HepG2 (cell line): ENCODE measurements around the gene KRTAP1-4. TPM values are rescaled to one million over a fixed set of nuclear protein-coding genes. Genes with fewer than 3 reads are reported as not detected.
A peak's percentile ranks its signal among the peaks of the same experiment; 100 is the strongest.

ENCODE experiments used
- ASH2L ChIP-seq: fragments of 300-600, 200-600 bp; sonication (generic); IDR thresholded peaks from 2 replicates; pipeline ENCODE4 v1.7.0; 2017; ENCODE audit warnings: low read depth, mild to moderate bottlenecking, moderate library complexity, mixed read lengths, low read length; ENCODE audit not compliant: insufficient read length
- ATF3 ChIP-seq: sonication (generic); formaldehyde crosslinking; IDR thresholded peaks from 2 replicates; pipeline ENCODE4 v1.4.0; 2020; ENCODE audit warnings: missing genetic modification reagents
- BATF2 ChIP-seq: sonication (generic); formaldehyde crosslinking; IDR thresholded peaks from 2 replicates; pipeline ENCODE4 v1.8.0; 2022; ENCODE audit warnings: mild to moderate bottlenecking, missing genetic modification reagents, moderate library complexity
- E2F2 ChIP-seq: sonication (generic); formaldehyde crosslinking; IDR thresholded peaks from 2 replicates; pipeline ENCODE4 v1.4.0; 2020; ENCODE audit warnings: missing genetic modification reagents, borderline replicate concordance
- EP300 ChIP-seq, 3 experiments: sonication (generic) in 1 of 3; formaldehyde crosslinking in 1 of 3; IDR thresholded peaks; 2 replicates each; pipeline versions ENCODE4 v1.5.1 to v1.6.1; 2011 to 2020; ENCODE audit warnings: low read depth in 2 of 3, low read length in 2 of 3, borderline replicate concordance in 1 of 3, improper control_type of control experiment in 1 of 3, mild to moderate bottlenecking in 1 of 3, missing genetic modification reagents in 1 of 3, moderate library complexity in 1 of 3
- FOSL2 ChIP-seq: sonication (generic); formaldehyde crosslinking; IDR thresholded peaks from 2 replicates; pipeline ENCODE4 v1.4.0; 2020; ENCODE audit warnings: missing genetic modification reagents
- MAX ChIP-seq: IDR thresholded peaks from 2 replicates; pipeline ENCODE4 v1.6.1; 2012; ENCODE audit warnings: inconsistent platforms
- MYC ChIP-seq: sonication (generic); formaldehyde crosslinking; IDR thresholded peaks from 2 replicates; pipeline ENCODE4 v1.9.0; 2021; ENCODE audit warnings: missing genetic modification reagents, borderline replicate concordance
- PHB2 ChIP-seq: fragments of 450-650 bp; IDR thresholded peaks from 2 replicates; pipeline ENCODE4 v1.6.1; 2018; ENCODE audit not compliant: partially characterized antibody
- PTBP1 ChIP-seq: fragments of 200-400 bp; formaldehyde crosslinking; IDR thresholded peaks from 2 replicates; pipeline ENCODE4 v1.6.1; 2018; ENCODE audit warnings: low read length, low read depth; ENCODE audit not compliant: poor library complexity, severe bottlenecking
- RXRB ChIP-seq: IDR thresholded peaks from 2 replicates; pipeline ENCODE4 v1.6.1; 2016; ENCODE audit warnings: borderline replicate concordance, missing genetic modification reagents, missing compliant biosample characterization
- TEAD3 ChIP-seq: optimal IDR thresholded peaks from 2 replicates; pipeline ENCODE3; 2016; ENCODE audit warnings: borderline replicate concordance
- TRAFD1 ChIP-seq: sonication (generic); formaldehyde crosslinking; IDR thresholded peaks from 2 replicates; pipeline ENCODE4 v1.5.1; 2020; ENCODE audit warnings: missing genetic modification reagents, mild to moderate bottlenecking, borderline replicate concordance
- TRIM24 ChIP-seq: sonication (generic); formaldehyde crosslinking; IDR thresholded peaks from 2 replicates; pipeline ENCODE4 v1.8.0; 2022; ENCODE audit warnings: mild to moderate bottlenecking, missing genetic modification reagents
- ZNF335 ChIP-seq: sonication (generic); formaldehyde crosslinking; IDR thresholded peaks from 2 replicates; pipeline ENCODE4 v1.4.0; 2020; ENCODE audit warnings: missing genetic modification reagents
- ZNF546 ChIP-seq: sonication (generic); formaldehyde crosslinking; conservative IDR thresholded peaks from 2 replicates; pipeline ENCODE4 v1.8.1; 2023; ENCODE audit warnings: mild to moderate bottlenecking, missing genetic modification reagents
- ZNF569 ChIP-seq: sonication (generic); formaldehyde crosslinking; IDR thresholded peaks from 2 replicates; pipeline ENCODE4 v1.5.0; 2020; ENCODE audit warnings: mild to moderate bottlenecking, missing genetic modification reagents, moderate library complexity, borderline replicate concordance
- ZNF644 ChIP-seq: IDR thresholded peaks from 2 replicates; pipeline ENCODE4 v1.6.1; 2016; ENCODE audit warnings: low read depth
- ZSCAN21 ChIP-seq: sonication (generic); formaldehyde crosslinking; IDR thresholded peaks from 2 replicates; pipeline ENCODE4 v1.8.0; 2022; ENCODE audit warnings: mild to moderate bottlenecking, missing genetic modification reagents, moderate library complexity, borderline replicate concordance
- polyA plus RNA-seq, 8 experiments: library from polyadenylated mRNA; depleted of rRNA in 3 of 8; stranded (reverse) in 7 of 8; unstranded in 1 of 8; fragments of >200 nt; fragmentation: Illumina TruSeq in 4 of 8; extraction: Trizol in 4 of 8; gene quantifications; 2 replicates each; pipeline versions ENCODE4 v1.2.1 to v1.2.3, GENCODE V29; 2011 to 2016; ENCODE audit warnings: low read depth in 4 of 8, missing spikeins in 1 of 8, mixed read lengths in 1 of 8; ENCODE audit not compliant: insufficient read depth in 1 of 8
- total RNA-seq, 5 experiments: library from RNA; depleted of rRNA; stranded (reverse); fragments of >200 nt; fragmentation: Illumina TruSeq; extraction: Trizol; gene quantifications; 2 replicates each; pipeline ENCODE4 v1.2.3, GENCODE V29; 2016; ENCODE audit warnings: low read depth in 1 of 5
- TF ChIP-seq, protein P1 (sequence below): sonication (generic); formaldehyde crosslinking; conservative IDR thresholded peaks from 2 replicates; pipeline ENCODE4 v1.8.1; 2023; ENCODE audit warnings: missing genetic modification reagents
- TF ChIP-seq, protein P2 (sequence below): sonication (generic); formaldehyde crosslinking; IDR thresholded peaks from 2 replicates; pipeline ENCODE4 v1.4.0; 2020; ENCODE audit warnings: missing genetic modification reagents

KRTAP1-4 gene
- total and polyA plus RNA-seq, 2 of the 13 experiments (the other 11 are each of a cell fraction or from before 2014, with no cell fraction given): not detected

- no peak for TF ChIP-seq MAX
- peak; percentile 85 for TF ChIP-seq ASH2L
- TF ChIP-seq, protein P1, sequence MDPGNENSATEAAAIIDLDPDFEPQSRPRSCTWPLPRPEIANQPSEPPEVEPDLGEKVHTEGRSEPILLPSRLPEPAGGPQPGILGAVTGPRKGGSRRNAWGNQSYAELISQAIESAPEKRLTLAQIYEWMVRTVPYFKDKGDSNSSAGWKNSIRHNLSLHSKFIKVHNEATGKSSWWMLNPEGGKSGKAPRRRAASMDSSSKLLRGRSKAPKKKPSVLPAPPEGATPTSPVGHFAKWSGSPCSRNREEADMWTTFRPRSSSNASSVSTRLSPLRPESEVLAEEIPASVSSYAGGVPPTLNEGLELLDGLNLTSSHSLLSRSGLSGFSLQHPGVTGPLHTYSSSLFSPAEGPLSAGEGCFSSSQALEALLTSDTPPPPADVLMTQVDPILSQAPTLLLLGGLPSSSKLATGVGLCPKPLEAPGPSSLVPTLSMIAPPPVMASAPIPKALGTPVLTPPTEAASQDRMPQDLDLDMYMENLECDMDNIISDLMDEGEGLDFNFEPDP (CRISPR knock-in tag): no peak
- no peak for TF ChIP-seq PTBP1
- no peak for TF ChIP-seq PHB2
- TF ChIP-seq RXRB (CRISPR knock-in tag): peak; percentile 84
- no peak for TF ChIP-seq TRIM24 (CRISPR knock-in tag)
- TF ChIP-seq ZNF335 (CRISPR knock-in tag): no peak; the same call in 1 of the 2 replicates
- peak; percentile 100 for TF ChIP-seq TEAD3 (CRISPR knock-in tag)
- no peak for TF ChIP-seq TRAFD1 (CRISPR knock-in tag)
- no peak for TF ChIP-seq E2F2 (CRISPR knock-in tag)
- TF ChIP-seq ZSCAN21 (CRISPR knock-in tag): no peak
- TF ChIP-seq MYC (CRISPR knock-in tag): no peak
- no peak for TF ChIP-seq BATF2 (CRISPR knock-in tag)
- 0 out of 2 replicates have a peak, but pooled peaks have one; percentile 25 for TF ChIP-seq ATF3 (CRISPR knock-in tag)
- peak; percentile 38 to 97; a peak in 3 of 4 replicates for TF ChIP-seq EP300 (IDR thresholded peaks at IDR 0.05; ENCODE audit: low read depth in 2 of 2, low read length in 2 of 2)
- peak; percentile 90 for TF ChIP-seq EP300 (CRISPR knock-in tag; IDR thresholded peaks at IDR 0.05; ENCODE audit: borderline replicate concordance)
- TF ChIP-seq, protein P2, sequence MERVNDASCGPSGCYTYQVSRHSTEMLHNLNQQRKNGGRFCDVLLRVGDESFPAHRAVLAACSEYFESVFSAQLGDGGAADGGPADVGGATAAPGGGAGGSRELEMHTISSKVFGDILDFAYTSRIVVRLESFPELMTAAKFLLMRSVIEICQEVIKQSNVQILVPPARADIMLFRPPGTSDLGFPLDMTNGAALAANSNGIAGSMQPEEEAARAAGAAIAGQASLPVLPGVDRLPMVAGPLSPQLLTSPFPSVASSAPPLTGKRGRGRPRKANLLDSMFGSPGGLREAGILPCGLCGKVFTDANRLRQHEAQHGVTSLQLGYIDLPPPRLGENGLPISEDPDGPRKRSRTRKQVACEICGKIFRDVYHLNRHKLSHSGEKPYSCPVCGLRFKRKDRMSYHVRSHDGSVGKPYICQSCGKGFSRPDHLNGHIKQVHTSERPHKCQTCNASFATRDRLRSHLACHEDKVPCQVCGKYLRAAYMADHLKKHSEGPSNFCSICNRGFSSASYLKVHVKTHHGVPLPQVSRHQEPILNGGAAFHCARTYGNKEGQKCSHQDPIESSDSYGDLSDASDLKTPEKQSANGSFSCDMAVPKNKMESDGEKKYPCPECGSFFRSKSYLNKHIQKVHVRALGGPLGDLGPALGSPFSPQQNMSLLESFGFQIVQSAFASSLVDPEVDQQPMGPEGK: no peak
- TF ChIP-seq ZNF546 (CRISPR knock-in tag): no peak
- peak; percentile 75 for TF ChIP-seq FOSL2 (CRISPR knock-in tag)
- peak; percentile 32; the same call in 1 of the 2 replicates for TF ChIP-seq ZNF644
- 0 out of 2 replicates have a peak, but pooled peaks have one; percentile 62 for TF ChIP-seq ZNF569 (CRISPR knock-in tag)
Observed at GRCh38 chr17:41009301-41009760, 20.7 kb downstream of the KRTAP1-4 start (continued).
